Skeletal muscle satellite cell (primary cell): Measurements from ENCODE around the gene SKIDA1.

Source experiments
- H3K27me3 ChIP-seq: 2 replicates; pipeline ENCODE4 v1.7.0; 2013; ENCODE audit warnings: low read length; ENCODE audit not compliant: control insufficient read depth, insufficient read depth
- H3K36me3 ChIP-seq: 2 replicates; pipeline ENCODE4 v1.7.0; 2013; ENCODE audit warnings: mild to moderate bottlenecking, control low read depth, low read length; ENCODE audit not compliant: insufficient read depth
- H3K4me1 ChIP-seq: 2 replicates; pipeline ENCODE4 v1.7.0; 2013; ENCODE audit warnings: low read length; ENCODE audit not compliant: control insufficient read depth, insufficient read depth
- H3K4me2 ChIP-seq: 2 replicates; pipeline ENCODE4 v1.7.0; 2013; ENCODE audit warnings: mild to moderate bottlenecking, low read length
- H3K4me3 ChIP-seq: 2 replicates; pipeline ENCODE4 v1.7.0; 2013; ENCODE audit warnings: low read length
- H3K9ac ChIP-seq: 2 replicates; pipeline ENCODE4 v1.7.0; 2013; ENCODE audit warnings: mild to moderate bottlenecking, low read depth, low read length, moderate library complexity
- H3K9me3 ChIP-seq: replicated peaks from 2 replicates; pipeline ENCODE4 v1.7.0; 2013; ENCODE audit warnings: mild to moderate bottlenecking, control low read depth, low read length

SKIDA1 gene

DNA sequence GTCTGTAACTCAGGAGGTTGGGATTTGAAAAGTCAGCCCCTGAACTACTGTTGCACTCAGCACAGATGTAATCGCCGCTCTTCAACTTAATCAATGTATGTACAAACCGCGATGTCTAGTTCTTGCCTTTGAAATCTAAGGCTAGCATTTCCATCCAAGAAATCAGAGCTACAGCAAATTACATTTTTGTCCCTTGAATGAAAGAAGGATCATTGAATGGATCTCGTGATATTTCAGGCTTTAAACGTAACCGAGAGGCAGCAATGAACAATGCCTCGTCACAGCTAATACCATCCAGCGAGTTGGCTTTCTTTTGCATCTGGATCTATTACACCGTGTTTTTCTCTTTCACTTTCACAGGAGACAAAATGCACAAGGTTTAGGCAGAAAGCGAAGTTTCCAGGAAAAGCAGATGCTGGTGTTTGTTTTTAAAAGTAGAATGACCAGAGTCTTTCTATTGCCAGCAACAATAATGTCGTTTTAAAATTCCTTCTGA is 5.5 kb downstream of the SKIDA1 start:
- H3K9ac ChIP-seq = peak overlapping the region; percentile 78
- peaks cover 28% of the 10 kb centered on the region for H3K4me1 ChIP-seq
- peak overlapping the region; percentile 85 for H3K4me3 ChIP-seq
- no peaks in the 10 kb centered on the region for H3K36me3 ChIP-seq
- H3K27me3 ChIP-seq = no peaks in the 10 kb centered on the region
- H3K9me3 ChIP-seq = no peaks in the 10 kb centered on the region
- peak overlapping the region; percentile 92 for H3K4me2 ChIP-seq

DNA sequence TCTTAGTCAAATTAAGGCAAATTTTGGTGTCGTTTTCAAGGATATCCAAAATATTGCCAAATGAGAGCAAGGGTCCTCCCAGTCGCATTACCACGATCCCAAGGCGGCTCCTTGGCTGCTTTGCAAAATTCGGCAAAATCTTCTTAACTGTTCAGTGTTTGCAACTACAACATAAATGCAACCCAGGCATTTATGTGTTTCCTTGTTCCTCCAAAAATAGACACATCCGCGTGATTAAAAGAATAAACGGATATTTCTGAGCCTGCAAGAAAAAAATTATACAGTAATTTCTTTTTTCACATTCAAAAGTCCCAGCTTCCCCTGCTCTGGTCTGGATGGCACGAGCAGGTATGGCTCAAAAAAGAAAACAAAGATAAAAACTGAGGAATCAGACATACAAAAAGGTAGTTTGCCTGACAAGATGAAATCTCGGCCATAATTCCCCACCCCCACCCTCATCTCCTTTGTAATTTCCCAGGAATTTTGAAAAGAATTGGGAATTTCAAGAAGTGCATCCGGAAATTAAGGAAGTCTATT is 6.0 kb downstream of the SKIDA1 start:
- Histone ChIP-seq H3K9ac (peak overlapping the region; percentile 78), H3K9me3 (no peaks in the 10 kb centered on the region), H3K4me2 (peak overlapping the region; percentile 92), H3K4me3 (peak overlapping the region; percentile 85), H3K36me3 (no peaks in the 10 kb centered on the region), H3K27me3 (no peaks in the 10 kb centered on the region), H3K4me1 (peaks cover 28% of the 10 kb centered on the region)

DNA sequence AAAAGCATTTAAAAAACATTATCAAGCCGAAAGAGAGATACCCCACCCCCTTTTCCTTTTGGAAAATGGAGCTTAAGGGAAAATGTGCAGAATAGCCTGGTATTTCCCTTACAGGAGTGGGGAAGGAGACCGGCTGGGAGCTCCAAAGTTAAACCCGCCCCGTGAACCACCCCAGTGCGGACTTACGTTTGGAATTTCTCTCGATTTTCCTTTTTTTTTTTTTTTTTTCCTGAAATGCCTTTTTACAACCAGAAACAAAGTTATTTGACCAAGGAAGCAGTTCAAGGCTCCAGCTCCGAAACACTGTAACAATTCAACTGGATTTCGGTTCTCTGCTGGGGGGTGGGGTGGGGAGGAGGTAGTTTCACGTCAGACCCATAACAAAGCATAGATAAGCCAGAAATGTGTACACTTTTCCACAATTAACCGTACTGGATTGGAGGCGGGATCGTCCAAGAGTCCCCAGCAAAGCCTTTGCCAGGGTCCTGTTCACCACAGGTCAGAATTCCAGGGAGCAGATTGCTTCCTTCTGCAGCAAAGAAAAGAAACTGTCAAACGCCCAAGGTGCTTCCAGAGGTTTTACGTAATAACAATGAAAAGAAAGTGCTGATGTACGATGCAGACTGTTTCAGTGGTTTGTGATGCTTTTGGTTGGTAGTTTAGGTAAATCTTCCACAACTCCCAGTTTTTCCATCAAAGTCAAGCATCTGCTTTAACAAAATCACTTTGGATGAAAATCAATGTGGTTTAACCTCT is 6.7 kb downstream of the SKIDA1 start:
- H3K4me3 ChIP-seq = peak overlapping the region; percentile 85
- peak overlapping the region; percentile 92 for H3K4me2 ChIP-seq
- H3K9me3 ChIP-seq = no peaks in the 10 kb centered on the region
- H3K36me3 ChIP-seq = no peaks in the 10 kb centered on the region
- H3K9ac ChIP-seq = peak overlapping the region; percentile 78
- H3K27me3 ChIP-seq = no peaks in the 10 kb centered on the region
- peaks cover 23% of the 10 kb centered on the region for H3K4me1 ChIP-seq

DNA sequence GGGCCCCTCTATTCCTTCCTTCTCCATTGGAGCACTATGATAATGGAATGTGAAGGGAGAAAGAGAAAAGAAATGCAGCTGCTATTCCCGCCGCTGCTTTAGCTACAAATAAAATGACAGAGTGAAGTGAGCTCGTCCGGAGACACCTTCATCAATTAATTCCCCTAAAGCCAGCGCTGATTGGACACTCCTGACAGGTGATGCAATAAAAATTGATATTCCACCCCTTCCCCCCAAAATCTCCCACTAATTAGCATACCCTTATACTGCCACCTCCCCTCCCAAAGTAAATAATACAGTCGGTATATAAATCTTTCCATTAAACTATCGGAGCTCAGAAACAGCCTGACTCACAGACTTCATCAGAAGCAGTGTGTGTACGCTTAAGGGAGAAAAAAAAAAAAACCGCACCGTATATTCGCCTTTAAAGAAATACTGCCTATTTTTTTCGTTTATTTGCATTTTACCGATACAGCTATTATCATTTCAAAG is 7.3 kb downstream of the SKIDA1 start:
- peak overlapping the region; percentile 92 for H3K4me2 ChIP-seq
- H3K9ac ChIP-seq = peak overlapping the region; percentile 78
- H3K4me3 ChIP-seq = peak overlapping the region; percentile 85
- H3K4me1 ChIP-seq = peaks cover 20% of the 10 kb centered on the region
- H3K36me3 ChIP-seq = no peaks in the 10 kb centered on the region
- H3K9me3 ChIP-seq = no peaks in the 10 kb centered on the region
- no peaks in the 10 kb centered on the region for H3K27me3 ChIP-seq

DNA sequence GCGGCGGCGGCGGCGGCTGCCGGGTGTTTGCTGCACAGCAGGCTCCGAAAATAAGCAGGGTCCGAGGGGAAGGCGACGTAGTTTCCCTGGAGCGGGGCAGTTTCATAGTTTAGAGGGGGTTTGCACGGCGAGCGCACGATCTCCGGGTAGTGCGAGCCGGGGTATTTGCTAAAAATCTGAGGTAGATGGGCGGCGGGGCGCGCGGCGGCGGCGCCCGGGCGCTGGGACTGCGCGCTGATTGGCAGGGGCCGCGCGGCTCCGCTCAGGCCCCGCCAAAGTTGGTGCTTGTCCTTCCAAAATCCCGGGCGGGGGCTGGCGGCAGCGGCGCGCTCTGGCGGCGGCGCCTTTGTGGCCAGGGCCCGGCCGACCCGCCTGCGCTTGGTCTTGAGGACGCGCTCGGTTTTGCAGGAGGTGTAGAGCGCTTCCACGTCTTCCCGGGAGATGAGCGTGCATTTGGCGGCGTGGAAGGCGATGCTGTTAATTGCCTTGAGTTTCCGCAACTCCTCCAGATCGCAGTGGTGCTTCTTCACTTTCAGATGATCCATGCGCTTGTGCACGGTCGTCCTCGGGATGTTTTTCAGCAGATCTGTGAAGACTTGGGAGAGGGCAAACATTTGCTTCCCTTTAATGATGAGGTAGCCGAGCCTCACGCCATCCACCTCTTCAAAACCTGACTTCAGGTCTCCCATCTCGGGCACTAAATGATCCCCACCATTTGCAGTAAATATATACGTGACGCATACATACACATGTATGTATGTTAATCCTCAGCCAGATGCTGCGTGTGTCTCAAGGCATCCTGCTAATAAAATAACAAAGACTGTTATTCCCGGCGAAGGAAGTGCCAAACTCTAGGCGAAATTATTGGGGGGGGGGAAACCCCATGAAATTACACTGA is 8.1 kb downstream of the SKIDA1 start:
- Histone ChIP-seq H3K4me3 (peak overlapping the region; percentile 85), H3K9ac (peak overlapping the region; percentile 78), H3K27me3 (peaks cover 3% of the 10 kb centered on the region), H3K4me1 (peaks cover 20% of the 10 kb centered on the region), H3K36me3 (no peaks in the 10 kb centered on the region), H3K4me2 (peak overlapping the region; percentile 92), H3K9me3 (no peaks in the 10 kb centered on the region)

DNA sequence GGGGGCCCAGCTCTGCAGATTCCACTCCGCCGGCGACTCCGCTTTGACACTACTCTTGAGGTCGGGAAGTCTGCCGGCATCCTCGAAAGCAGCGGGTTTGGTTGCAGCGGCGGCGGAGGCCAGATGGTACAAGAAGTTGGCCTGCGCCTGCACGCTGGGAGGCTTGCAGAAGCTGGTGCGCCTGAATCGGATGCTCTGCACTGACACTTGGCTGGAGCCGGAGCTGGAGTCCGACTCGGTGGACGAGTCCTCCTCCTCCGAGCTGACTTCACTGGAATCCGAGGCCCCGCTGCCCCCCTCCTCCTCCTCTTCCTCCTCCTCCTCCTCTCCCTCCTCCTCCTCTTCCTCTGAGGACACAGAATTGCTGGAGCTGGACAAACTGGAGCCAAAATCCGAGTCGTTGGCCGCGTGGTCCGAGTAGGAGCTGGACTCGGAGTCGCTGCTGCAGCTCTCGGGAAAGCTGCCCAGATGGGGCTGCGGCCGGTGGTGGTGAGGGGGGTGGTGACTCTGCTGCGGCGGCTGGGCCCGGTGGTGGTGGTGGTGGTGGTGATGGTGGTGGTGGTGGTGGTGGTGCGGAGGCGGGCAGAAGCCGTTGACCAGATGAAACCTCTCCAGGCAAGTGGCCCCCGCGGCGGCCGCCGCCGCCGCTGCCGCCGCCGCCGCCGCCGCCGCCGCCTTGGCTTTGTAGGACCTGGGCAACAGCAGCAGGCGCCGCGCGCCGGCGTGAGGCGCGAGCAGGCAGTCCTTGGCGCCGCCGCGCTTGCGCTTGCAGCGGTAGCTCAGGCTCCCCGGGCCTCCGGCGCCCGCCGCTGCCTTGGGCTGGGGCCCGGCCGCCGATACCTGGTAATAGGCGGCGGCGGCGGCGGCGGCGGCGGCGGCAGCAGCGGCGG is 9.0 kb downstream of the SKIDA1 start:
- H3K27me3 ChIP-seq = peaks cover 3% of the 10 kb centered on the region
- H3K4me1 ChIP-seq = peaks cover 20% of the 10 kb centered on the region

DNA sequence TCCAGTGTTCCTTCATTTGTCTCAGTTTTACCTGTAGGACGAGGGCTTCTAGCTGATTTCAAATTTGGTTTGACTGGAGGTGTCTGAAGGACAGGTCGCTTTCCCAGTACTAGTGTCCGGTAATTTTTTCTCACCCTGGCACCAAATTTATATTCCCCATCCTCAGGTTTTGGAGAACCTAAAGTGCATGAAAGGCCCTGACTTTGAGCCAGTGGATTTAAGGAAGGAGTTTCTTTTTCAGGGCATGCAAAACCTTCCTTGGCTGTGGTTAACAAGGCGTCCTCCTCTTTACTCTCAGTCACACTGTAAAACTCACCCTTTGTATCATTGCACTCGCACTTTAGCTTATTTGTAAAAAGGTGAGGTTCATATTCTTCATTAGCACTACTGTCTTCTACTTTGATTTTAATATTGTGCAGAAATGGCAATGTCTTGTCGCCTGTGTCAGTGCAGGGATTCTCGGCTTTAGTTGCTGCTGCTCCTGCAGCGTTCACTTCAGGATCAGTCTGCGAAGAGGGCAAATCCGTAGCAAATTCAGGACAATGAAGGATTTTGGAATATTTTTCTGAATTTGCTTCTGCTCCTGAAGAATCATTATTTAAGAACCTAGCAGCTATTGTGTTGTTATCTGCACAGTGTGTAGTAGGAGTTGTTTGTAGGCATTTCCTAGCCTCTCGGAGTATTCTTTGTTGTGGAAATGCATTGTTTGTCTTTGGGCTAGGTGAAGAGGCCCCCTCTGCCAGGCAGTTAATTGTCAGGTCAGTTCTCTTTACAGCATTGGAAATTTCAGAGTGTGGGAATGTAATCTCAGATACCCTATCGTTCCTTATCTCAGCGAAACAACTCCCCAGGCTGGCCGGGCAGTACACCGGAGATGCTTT is 9.9 kb downstream of the SKIDA1 start:
- H3K4me3 ChIP-seq = peak overlapping the region; percentile 85
- no peaks in the 10 kb centered on the region for H3K36me3 ChIP-seq
- H3K27me3 ChIP-seq = peaks cover 3% of the 10 kb centered on the region
- peaks cover 20% of the 10 kb centered on the region for H3K4me1 ChIP-seq
- peak overlapping the region; percentile 92 for H3K4me2 ChIP-seq
- no peaks in the 10 kb centered on the region for H3K9me3 ChIP-seq
- H3K9ac ChIP-seq = no peak overlapping the region

More for the DNA sequence above, 9.0 kb downstream of the SKIDA1 start:
- peak overlapping the region; percentile 51 for H3K9ac ChIP-seq
- no peaks in the 10 kb centered on the region for H3K36me3 ChIP-seq
- no peaks in the 10 kb centered on the region for H3K9me3 ChIP-seq
- peak overlapping the region; percentile 92 for H3K4me2 ChIP-seq
- H3K4me3 ChIP-seq = peak overlapping the region; percentile 85

DNA sequence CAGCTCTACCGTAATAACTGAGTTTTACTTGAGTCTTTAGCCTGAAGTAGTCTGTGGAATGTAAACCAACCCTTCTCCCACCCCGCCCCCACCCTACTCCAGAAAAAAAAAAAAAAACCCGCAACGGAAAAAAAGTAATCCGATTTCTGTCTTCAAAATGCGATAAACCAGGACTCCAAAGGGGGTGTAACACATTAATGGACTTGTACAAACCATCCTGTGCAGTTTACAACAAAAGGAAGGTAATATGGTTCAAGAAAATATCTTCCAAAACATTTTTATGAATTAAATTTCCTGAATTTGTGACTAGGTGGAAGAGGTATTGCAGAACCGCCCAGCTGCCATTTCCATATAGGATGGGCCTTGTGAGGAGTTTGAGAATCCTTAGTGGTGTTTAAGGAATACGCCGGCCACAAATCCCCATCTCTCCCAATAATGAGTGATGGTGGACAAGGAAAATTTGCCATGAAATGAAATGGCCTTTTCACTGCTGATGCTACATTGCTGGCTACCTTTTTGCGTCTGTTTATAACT is 10.6 kb downstream of the SKIDA1 start:
- Histone ChIP-seq H3K36me3 (no peaks in the 10 kb centered on the region), H3K4me1 (peaks cover 20% of the 10 kb centered on the region), H3K4me3 (no peak overlapping the region), H3K27me3 (peaks cover 3% of the 10 kb centered on the region), H3K9me3 (no peaks in the 10 kb centered on the region), H3K9ac (no peak overlapping the region), H3K4me2 (no peak overlapping the region)

DNA sequence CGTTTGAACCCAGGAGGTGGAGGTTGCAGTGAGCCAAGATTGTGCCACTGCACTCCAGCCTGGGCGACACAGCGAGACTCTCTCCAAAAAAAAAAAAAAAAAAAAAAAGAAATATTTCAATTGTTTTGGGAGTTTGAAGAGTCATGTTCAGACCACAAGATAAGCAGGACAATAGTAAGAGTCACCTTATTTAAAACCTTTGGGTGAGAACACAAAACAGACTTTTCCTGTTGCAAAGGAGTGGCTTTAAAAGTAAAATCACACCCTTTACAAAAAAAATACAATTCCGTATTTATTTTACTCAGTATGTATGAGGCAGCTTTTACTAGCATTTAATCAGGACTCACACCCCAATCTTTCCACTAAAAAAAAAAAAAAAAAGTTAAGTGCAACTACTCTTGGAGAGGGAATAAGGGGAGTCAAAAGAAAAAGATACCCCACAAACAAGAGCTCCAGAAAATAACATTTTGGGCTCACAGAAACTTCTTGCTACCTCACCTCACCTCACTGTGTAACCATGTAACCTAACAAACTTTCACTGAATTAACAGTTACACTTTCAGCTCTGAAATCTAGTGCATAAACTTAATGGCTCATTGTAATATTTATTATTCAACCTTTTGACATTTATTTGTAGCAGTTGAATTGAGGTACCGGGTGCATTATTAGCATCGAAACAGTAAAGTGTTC is 11.2 kb downstream of the SKIDA1 start:
- H3K36me3 ChIP-seq = no peaks in the 10 kb centered on the region
- no peak overlapping the region for H3K4me2 ChIP-seq
- peaks cover 3% of the 10 kb centered on the region for H3K27me3 ChIP-seq
- H3K4me3 ChIP-seq = no peak overlapping the region
- no peaks in the 10 kb centered on the region for H3K9me3 ChIP-seq
- H3K9ac ChIP-seq = no peak overlapping the region
- peaks cover 16% of the 10 kb centered on the region for H3K4me1 ChIP-seq
